ENCODE results near the gene IPO7.
"Not testable (repeated sequence)": the region's sequence is repeated elsewhere in the genome, so short reads cannot be mapped to it uniquely, and the experiment has no call there.

DNA sequence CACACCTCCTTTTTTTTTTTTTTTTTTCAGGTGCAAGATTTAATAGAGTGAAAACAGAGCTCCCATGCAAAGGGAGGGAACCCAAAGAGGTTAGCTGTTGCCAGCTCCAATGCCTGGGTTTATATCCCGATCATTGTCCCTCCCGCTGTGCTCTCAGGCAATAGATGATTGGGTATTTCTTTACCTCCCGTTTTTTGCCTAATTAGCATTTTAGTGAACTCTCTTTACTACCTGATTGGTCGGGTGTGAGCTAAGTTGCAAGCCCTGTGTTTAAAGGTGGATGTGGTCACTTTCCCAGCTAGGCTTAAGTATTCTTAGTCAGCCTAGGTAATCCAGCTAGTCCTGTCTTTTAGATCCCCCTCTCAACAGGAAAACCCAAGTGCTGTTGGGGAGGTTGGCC, 36.7 kb upstream of the IPO7 start:
- TF ChIP-seq, protein P1, sequence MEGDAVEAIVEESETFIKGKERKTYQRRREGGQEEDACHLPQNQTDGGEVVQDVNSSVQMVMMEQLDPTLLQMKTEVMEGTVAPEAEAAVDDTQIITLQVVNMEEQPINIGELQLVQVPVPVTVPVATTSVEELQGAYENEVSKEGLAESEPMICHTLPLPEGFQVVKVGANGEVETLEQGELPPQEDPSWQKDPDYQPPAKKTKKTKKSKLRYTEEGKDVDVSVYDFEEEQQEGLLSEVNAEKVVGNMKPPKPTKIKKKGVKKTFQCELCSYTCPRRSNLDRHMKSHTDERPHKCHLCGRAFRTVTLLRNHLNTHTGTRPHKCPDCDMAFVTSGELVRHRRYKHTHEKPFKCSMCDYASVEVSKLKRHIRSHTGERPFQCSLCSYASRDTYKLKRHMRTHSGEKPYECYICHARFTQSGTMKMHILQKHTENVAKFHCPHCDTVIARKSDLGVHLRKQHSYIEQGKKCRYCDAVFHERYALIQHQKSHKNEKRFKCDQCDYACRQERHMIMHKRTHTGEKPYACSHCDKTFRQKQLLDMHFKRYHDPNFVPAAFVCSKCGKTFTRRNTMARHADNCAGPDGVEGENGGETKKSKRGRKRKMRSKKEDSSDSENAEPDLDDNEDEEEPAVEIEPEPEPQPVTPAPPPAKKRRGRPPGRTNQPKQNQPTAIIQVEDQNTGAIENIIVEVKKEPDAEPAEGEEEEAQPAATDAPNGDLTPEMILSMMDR (IDR thresholded peaks at IDR 0.05 in 4 of 5, conservative IDR thresholded peaks at IDR 0.05 in 1 of 5): not testable (repeated sequence)
- not testable (repeated sequence) for TF ChIP-seq POLR2A (IDR thresholded peaks at IDR 0.05)

Measured in gastrocnemius medialis (tissue), 4 donors.